A549 treated with RU486 at 1 μM for 4 hours (cell line): ENCODE data around the gene HERPUD2. TPM values are rescaled to one million over a fixed set of nuclear protein-coding genes. Genes with fewer than 3 reads are reported as not detected.

Experiments
- total RNA-seq: library from RNA; stranded (reverse); fragments of 200-300 nt; extraction: Qiagen RNA extraction; gene quantifications from 5 replicates; pipeline ENCODE4 v1.2.3, GENCODE V29; 2022; ENCODE audit warnings: low read depth

The HERPUD2 gene, protein sequence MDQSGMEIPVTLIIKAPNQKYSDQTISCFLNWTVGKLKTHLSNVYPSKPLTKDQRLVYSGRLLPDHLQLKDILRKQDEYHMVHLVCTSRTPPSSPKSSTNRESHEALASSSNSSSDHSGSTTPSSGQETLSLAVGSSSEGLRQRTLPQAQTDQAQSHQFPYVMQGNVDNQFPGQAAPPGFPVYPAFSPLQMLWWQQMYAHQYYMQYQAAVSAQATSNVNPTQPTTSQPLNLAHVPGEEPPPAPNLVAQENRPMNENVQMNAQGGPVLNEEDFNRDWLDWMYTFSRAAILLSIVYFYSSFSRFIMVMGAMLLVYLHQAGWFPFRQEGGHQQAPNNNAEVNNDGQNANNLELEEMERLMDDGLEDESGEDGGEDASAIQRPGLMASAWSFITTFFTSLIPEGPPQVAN
- 14.4 to 20.3 TPM (median 18.8 TPM) in 5 replicates for total RNA-seq

DNA sequence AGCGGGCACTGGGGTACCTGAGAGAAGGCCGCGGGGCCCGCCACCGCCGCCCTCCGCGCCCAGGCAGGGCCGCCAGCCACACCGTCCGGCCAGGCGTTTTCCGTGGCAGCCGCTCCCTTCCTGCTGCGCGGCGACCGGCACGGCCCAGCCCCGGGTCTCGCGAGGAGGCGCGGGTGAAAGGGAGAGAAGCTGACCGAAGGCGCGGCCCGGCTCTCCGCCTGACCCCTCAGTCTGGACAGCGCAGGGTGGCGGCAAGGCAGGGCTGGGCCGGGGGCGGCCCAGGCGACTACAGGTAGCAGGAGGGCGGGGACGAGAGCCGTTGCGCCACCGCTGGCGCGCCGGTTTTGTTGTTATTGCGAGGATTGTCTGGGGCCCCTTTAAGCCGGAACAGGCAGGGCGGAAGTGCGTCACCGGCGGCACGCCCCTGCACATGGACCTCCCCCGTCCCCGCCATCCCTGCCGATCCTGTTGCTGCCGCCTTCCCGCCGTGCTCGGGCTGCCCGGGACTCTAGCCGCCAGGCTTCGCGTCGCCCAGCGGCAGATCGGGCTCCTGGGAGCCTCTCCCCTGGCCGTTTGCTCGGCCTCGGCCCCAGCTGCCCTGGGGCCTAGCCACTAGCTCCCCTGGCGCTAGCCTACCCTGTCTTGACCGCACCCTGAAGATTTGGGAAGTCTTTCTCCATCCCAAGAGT lies at the start of gene HERPUD2:
Gene HERPUD2 (minus strand): TSS at position 352 of the 689 bp plus-strand sequence. CDS start 805 bp downstream, outside the sequence.

Other genes starting within 250 kb of the HERPUD2 start
- 131 to 245 TPM (median 212 TPM) in 5 replicates for gene SEPTIN7, start 105.9 kb upstream of the HERPUD2 start, total RNA-seq